HG03135 (cell line): Measurements from ENCODE around the gene RFX5.

Experiments used
- ATAC-seq: cut with Tn5 transposase; IDR thresholded peaks from one replicate; pipeline ENCODE4 v1.9.1; 2021; ENCODE audit warnings: mild to moderate bottlenecking, moderate library complexity; ENCODE audit not compliant: unreplicated experiment

RFX5 gene

GRCh38 chr1:151325646-151326429, 21.2 kb downstream of the RFX5 start:
- no peak for ATAC-seq

GRCh38 chr1:151325231-151325630, 21.8 kb downstream of the RFX5 start:
- ATAC-seq, result no peak

- no peak for ATAC-seq
Observed at GRCh38 chr1:151324390-151324930, 22.6 kb downstream of the RFX5 start.

- ATAC-seq, result no peak
Observed at GRCh38 chr1:151318975-151319374, 28.1 kb downstream of the RFX5 start.

- no peak for ATAC-seq
Observed at GRCh38 chr1:151315565-151316235, 31.4 kb downstream of the RFX5 start.

GRCh38 chr1:151314137-151314875, 32.7 kb downstream of the RFX5 start:
- no peak for ATAC-seq

- no peak for ATAC-seq
Observed at GRCh38 chr1:151313501-151313900, 33.6 kb downstream of the RFX5 start.

GRCh38 chr1:151312826-151313225, 34.2 kb downstream of the RFX5 start:
- no peak for ATAC-seq

- no peak for ATAC-seq
Observed at GRCh38 chr1:151312411-151312810, 34.6 kb downstream of the RFX5 start.

GRCh38 chr1:151311589-151312331, 35.3 kb downstream of the RFX5 start:
- no peak for ATAC-seq

GRCh38 chr1:151311011-151311410, 36.0 kb downstream of the RFX5 start:
- no peak for ATAC-seq

GRCh38 chr1:151309811-151310323, 37.2 kb downstream of the RFX5 start:
- no peak for ATAC-seq

GRCh38 chr1:151294742-151295462, 52.1 kb downstream of the RFX5 start:
- no peak for ATAC-seq

- ATAC-seq, result no peak
Observed at GRCh38 chr1:151293093-151293492, 54.0 kb downstream of the RFX5 start.

- ATAC-seq, result no peak
Observed at GRCh38 chr1:151292207-151293030, 54.6 kb downstream of the RFX5 start.

GRCh38 chr1:151290709-151291303, 56.2 kb downstream of the RFX5 start:
- no peak for ATAC-seq
